Ishikawa (cell line): ENCODE measurements around the gene RNASEL.

ENCODE experiments used
- CEBPB ChIP-seq: IDR thresholded peaks from 2 replicates; pipeline ENCODE4 v1.6.1; 2012
- CREB1 ChIP-seq: IDR thresholded peaks from 2 replicates; pipeline ENCODE4 v1.6.1; 2012; ENCODE audit warnings: low read depth
- EGR1 ChIP-seq: IDR thresholded peaks from 2 replicates; pipeline ENCODE4 v1.6.1; 2012
- EP300 ChIP-seq: IDR thresholded peaks from 2 replicates; pipeline ENCODE4 v1.6.1; 2012; ENCODE audit warnings: borderline replicate concordance
- FOXM1 ChIP-seq: IDR thresholded peaks from 2 replicates; pipeline ENCODE4 v1.6.1; 2012; ENCODE audit warnings: low read depth, borderline replicate concordance
- NFIC ChIP-seq: IDR thresholded peaks from 2 replicates; pipeline ENCODE4 v1.6.1; 2012
- RAD21 ChIP-seq: IDR thresholded peaks from 2 replicates; pipeline ENCODE4 v1.6.1; 2012; ENCODE audit warnings: low read depth
- TAF1 ChIP-seq: IDR thresholded peaks from 2 replicates; pipeline ENCODE4 v1.6.1; 2012; ENCODE audit warnings: low read depth, mild to moderate bottlenecking
- TCF12 ChIP-seq: IDR thresholded peaks from 2 replicates; pipeline ENCODE4 v1.6.1; 2012; ENCODE audit warnings: low read depth
- TEAD4 ChIP-seq: IDR thresholded peaks from 2 replicates; pipeline ENCODE4 v1.6.1; 2012
- YY1 ChIP-seq: IDR thresholded peaks from 2 replicates; pipeline ENCODE4 v1.6.1; 2012; ENCODE audit warnings: low read depth
- ZBTB7A ChIP-seq: IDR thresholded peaks from 2 replicates; pipeline ENCODE4 v1.6.1; 2012; ENCODE audit warnings: low read depth
- TF ChIP-seq, protein P1 (sequence below): IDR thresholded peaks from 2 replicates; pipeline ENCODE4 v1.6.1; 2012
- TF ChIP-seq, protein P2 (sequence below): IDR thresholded peaks from 2 replicates; pipeline ENCODE4 v1.6.1; 2012
- TF ChIP-seq, protein P3 (sequence below): IDR thresholded peaks from 2 replicates; pipeline ENCODE4 v1.6.1; 2012; ENCODE audit warnings: low read depth, mild to moderate bottlenecking

RNASEL gene

DNA sequence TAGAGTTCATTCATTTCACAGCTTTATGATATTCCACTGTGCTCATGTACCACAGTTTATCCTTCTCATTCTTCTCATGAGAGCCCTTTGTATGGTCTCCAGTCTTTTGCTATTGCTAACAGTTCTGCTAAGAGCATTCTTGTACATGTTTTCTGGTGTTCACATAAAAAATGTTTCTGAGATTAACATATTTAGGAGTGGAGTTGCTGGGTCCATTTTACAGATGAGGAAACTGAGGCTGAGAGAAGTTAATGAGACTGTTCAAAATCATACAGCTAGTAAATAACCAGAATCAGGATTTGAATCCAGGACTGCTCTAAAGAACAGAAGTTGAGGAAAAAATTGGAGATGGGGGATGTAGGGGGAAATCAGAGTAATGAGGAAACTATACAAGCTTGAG lies 44.0 kb upstream of the RNASEL start:
- TF ChIP-seq, protein P1, sequence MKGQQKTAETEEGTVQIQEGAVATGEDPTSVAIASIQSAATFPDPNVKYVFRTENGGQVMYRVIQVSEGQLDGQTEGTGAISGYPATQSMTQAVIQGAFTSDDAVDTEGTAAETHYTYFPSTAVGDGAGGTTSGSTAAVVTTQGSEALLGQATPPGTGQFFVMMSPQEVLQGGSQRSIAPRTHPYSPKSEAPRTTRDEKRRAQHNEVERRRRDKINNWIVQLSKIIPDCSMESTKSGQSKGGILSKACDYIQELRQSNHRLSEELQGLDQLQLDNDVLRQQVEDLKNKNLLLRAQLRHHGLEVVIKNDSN, result no peak
- TF ChIP-seq TAF1 (no peak), FOXM1 (no peak), EP300 (no peak), EGR1 (no peak), NFIC (no peak)

DNA sequence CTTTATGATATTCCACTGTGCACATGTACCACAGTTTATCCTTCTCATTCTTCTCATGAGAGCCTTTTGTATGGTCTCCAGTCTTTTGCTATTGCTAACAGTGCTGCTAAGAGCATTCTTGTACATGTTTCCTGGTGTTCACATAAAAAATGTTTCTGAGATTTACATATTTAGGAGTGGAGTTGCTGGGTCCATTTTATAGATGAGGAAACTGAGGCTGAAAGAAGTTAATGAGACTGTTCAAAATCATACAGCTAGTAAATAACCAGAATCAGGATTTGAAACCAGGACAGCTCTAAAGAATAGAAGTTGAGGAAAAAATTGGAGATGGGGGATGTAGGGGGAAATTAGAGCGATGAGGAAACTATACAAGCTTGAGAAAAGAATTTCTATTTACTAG lies 42.9 kb upstream of the RNASEL start:
- TF ChIP-seq, protein P1, result no peak
- TF ChIP-seq TEAD4, result no peak
- TF ChIP-seq, protein P2, sequence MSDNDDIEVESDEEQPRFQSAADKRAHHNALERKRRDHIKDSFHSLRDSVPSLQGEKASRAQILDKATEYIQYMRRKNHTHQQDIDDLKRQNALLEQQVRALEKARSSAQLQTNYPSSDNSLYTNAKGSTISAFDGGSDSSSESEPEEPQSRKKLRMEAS, result no peak
- no peak for TF ChIP-seq RAD21
- no peak for TF ChIP-seq CREB1
- TF ChIP-seq CEBPB, result no peak
- no peak for TF ChIP-seq EGR1
- TF ChIP-seq ZBTB7A, result no peak
- TF ChIP-seq EP300, result no peak
- TF ChIP-seq TCF12, result no peak
- no peak for TF ChIP-seq NFIC
- TF ChIP-seq FOXM1, result no peak
- no peak for TF ChIP-seq YY1
- no peak for TF ChIP-seq TAF1
- TF ChIP-seq, protein P3, sequence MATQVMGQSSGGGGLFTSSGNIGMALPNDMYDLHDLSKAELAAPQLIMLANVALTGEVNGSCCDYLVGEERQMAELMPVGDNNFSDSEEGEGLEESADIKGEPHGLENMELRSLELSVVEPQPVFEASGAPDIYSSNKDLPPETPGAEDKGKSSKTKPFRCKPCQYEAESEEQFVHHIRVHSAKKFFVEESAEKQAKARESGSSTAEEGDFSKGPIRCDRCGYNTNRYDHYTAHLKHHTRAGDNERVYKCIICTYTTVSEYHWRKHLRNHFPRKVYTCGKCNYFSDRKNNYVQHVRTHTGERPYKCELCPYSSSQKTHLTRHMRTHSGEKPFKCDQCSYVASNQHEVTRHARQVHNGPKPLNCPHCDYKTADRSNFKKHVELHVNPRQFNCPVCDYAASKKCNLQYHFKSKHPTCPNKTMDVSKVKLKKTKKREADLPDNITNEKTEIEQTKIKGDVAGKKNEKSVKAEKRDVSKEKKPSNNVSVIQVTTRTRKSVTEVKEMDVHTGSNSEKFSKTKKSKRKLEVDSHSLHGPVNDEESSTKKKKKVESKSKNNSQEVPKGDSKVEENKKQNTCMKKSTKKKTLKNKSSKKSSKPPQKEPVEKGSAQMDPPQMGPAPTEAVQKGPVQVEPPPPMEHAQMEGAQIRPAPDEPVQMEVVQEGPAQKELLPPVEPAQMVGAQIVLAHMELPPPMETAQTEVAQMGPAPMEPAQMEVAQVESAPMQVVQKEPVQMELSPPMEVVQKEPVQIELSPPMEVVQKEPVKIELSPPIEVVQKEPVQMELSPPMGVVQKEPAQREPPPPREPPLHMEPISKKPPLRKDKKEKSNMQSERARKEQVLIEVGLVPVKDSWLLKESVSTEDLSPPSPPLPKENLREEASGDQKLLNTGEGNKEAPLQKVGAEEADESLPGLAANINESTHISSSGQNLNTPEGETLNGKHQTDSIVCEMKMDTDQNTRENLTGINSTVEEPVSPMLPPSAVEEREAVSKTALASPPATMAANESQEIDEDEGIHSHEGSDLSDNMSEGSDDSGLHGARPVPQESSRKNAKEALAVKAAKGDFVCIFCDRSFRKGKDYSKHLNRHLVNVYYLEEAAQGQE, result no peak

DNA sequence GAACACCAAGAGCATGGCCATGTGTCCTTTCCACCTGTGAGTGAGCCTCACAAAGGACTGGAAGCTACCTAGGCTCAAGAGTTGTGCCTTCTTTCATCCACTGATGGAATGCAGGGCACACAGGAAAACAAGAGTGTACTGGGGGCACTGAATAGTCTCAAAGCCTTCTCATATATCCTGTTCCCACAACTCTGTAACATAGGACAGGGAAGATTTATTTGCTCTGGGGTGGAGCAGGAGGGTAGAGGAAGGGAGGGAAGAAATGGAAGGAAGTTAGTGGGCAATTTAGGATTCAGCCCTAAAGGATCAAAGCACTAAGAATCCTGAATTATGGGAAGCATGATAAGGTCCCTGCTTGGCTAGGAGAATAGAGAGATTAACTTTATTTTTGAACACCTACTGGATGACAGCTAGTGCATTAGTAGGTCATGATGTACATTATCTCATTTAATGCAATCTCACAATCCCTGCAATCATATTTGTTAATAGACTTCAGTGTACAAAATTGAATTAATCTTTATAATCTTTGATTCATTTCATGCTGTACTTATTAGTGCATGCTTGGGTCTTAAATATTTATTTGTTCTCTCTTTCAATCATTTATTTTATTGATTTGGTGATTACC lies 42.1 kb upstream of the RNASEL start:
- no peak for TF ChIP-seq RAD21
- no peak for TF ChIP-seq TAF1
- TF ChIP-seq, protein P2, result no peak
- no peak for TF ChIP-seq CREB1

DNA sequence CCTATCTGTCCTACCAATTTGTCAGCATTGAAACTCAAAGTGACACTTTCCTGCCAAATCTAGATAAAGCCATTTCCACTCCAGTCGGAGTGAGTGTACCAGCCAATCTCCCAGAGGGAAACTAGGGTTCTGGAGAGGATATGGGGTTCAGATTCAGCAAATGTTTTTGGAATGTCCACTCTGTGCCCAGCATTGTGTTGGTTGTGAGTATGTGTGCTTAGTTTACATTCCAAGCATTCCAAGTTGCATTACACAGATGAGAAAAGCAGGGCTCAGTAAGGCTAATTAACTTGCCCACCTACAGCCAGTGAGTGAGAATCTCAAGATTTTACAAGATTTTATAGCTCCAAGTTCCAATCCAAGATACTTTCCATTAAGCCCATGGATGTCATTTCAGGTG lies 41.5 kb upstream of the RNASEL start:
- TF ChIP-seq TEAD4 (peak; percentile 59; the same call in 1 of the 2 replicates), NFIC (no peak)

DNA sequence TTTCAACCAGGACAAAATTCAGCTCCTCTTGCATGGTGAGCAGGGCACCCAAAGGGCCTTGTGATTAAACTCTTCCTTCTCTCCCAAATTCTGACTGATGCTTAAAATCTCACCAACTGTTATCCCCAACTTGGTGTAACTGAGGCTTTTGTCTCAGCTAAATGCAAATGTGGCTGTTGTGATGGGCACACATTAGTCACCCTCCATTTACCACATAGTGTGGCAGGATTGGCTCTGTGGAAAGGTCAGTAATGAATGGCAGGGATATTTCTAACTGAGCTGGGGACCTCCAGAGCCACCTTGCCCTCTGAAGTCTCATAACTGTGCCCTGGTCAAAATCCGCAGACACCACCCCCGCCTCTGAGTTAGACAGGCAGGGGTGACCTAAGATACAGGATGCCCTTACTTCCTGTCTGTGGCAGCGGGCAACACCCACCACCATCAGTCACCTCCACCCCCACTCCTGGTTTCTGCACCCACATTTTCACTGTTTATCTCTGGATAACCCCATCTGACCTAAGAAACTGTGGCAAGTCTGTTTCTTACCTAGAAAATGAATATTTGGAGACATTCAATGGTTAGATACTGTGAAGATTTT lies 40.5 kb upstream of the RNASEL start:
- TF ChIP-seq EP300 (no peak), ZBTB7A (no peak), CREB1 (no peak)

DNA sequence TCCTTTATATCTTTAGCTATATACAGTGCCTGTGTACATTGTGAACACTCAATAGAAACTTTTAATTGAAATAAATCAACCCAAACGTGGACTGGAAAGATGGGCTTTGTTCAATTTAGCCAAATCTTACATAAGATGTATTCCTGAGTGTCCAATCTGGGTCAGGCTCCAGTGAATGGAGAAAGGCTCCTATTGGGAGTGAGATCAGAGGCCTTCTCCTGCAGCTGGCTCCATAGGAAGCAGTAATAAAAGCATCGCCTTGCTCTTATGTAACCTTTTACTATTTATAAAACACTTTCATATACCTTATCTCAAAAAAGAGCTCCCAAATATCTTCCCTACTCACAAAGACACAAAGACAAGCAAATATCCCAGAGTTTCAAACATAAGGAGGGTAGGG lies 40.0 kb upstream of the RNASEL start:
- TF ChIP-seq YY1, result no peak

DNA sequence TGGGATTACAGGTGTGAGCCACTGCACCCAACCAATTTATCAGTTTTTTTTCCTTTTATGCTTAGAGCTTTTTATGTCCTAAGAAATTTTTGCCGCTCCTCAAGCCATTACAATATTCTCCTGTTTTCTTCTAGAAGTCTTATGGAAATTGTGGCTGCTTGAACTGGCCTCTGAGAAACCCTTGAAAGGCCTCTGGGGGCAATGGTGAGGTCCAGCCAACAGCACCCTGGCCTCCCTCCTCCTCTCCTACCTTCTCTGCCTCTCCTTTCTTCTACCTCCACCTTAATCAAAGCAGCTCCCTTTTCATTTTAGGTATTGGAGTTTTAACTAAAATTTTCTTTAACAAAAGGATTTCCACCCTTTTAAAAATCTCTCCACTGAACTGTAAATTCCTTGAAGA lies 39.6 kb upstream of the RNASEL start:
- TF ChIP-seq NFIC, result no peak
- no peak for TF ChIP-seq TAF1
- no peak for TF ChIP-seq CREB1
- TF ChIP-seq TEAD4, result no peak
- TF ChIP-seq RAD21, result no peak
- TF ChIP-seq TCF12, result no peak
- TF ChIP-seq, protein P3, result no peak
